Upper lobe of left lung (tissue), 6 donors: Measurements from ENCODE around the gene ADORA3. TPM values are rescaled to one million over a fixed set of nuclear protein-coding genes. Genes with fewer than 3 reads are reported as not detected.

ENCODE experiments used
- ATAC-seq, 2 donors: fragments of 200-7000 bp; cut with Tn5 transposase; one replicate each; pipeline ENCODE4 v1.9.1; 2022; ENCODE audit warnings: mild to moderate bottlenecking in 2 of 2, moderate library complexity in 2 of 2; ENCODE audit not compliant: low FRiP score in 2 of 2
- DNase-seq, 2 donors: peaks; one replicate each; pipeline ENCODE4 v3.0.0-alpha.2; 2019 to 2020
- H3K27ac ChIP-seq, 4 donors: fragments of 200-600 bp; sonication (generic); one replicate each; pipeline ENCODE4 v1.5.1; 2016 to 2019
- H3K27me3 ChIP-seq, 4 donors: fragments of 200-600 bp; sonication (generic); one replicate each; pipeline ENCODE4 v1.5.1; 2017 to 2019
- H3K36me3 ChIP-seq, 4 donors: fragments of 200-600 bp; sonication (generic); one replicate each; pipeline ENCODE4 v1.5.1; 2016 to 2019
- H3K4me1 ChIP-seq, 4 donors: fragments of 200-600 bp; sonication (generic); one replicate each; pipeline ENCODE4 v1.5.1; 2018 to 2019
- H3K4me3 ChIP-seq, 4 donors: fragments of 200-600 bp; sonication (generic); one replicate each; pipeline ENCODE4 v1.5.1; 2017 to 2019; ENCODE audit warnings: mild to moderate bottlenecking in 2 of 4, moderate library complexity in 1 of 4
- H3K9me3 ChIP-seq, 4 donors: fragments of 200-600 bp; sonication (generic); one replicate each; pipeline ENCODE4 v1.5.1; 2018 to 2019
- CTCF ChIP-seq, 6 experiments: fragments of 450-650 bp in 4 of 6; fragments of 200-600 bp in 2 of 6; sonication (generic) in 2 of 6; IDR thresholded peaks; one replicate each; pipeline ENCODE4 v1.5.1; 2016 to 2019; ENCODE audit warnings: antibody characterized with exemption in 6 of 6
- EP300 ChIP-seq, 4 donors: sonication (generic); formaldehyde crosslinking; IDR thresholded peaks; one replicate each; pipeline ENCODE4 v1.5.1; 2017; ENCODE audit warnings: antibody characterized with exemption in 4 of 4, control low read depth in 2 of 4
- POLR2A ChIP-seq, 4 donors: fragments of 450-650 bp; IDR thresholded peaks; one replicate each; pipeline ENCODE4 v1.5.1; 2016 to 2017; ENCODE audit warnings: antibody characterized with exemption in 4 of 4, mild to moderate bottlenecking in 2 of 4
- POLR2AphosphoS5 ChIP-seq, 2 donors: sonication (generic); formaldehyde crosslinking; IDR thresholded peaks; one replicate each; pipeline ENCODE4 v1.5.1; 2017; ENCODE audit warnings: antibody characterized with exemption in 2 of 2
- WGBS, 2 donors: methylation state at CpG; one replicate each; pipeline ENCODE4 v1.1.5; 2017 to 2018; 5-methylcytosine and 5-hydroxymethylcytosine counted together
- total RNA-seq, 6 donors: library from RNA; depleted of rRNA in 4 of 6; stranded (reverse); fragments of >200 nt in 4 of 6; gene quantifications; one replicate each; pipeline versions ENCODE4 v1.1.0 to v1.2.1, GENCODE V29; 2016 to 2021
- donor health status: DM: no; HTN: no; CAD: no; lungs with moderate emphysema.
- donor health status: DM: no; HTN: yes; CAD: no; lungs with severe emphysema.

The ADORA3 gene
- total RNA-seq, 6 donors from 2014 or later = 2.1 to 10.0 (median 7.3) TPM

DNA sequence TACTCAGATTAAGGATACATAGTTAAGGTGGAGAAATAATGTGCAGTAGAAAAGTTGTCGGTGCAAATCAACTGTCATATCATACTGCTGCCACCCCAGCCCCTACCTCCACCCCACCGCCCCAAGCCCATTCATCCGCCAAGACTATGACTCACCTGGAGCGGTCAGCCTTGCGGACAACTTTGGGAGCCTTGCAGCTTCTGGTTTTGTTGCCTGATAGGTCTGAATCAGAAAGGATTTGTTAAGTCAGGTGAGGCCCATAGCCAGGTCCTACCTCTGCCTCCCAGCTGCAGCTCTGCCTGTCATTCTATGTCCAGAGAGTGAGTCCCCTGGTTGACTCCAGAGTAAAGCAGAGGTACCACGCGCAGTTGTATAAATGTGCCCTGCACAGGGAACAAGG is 17.0 kb downstream of the ADORA3 start:
- TF ChIP-seq POLR2A (IDR thresholded peaks at IDR 0.05) (no peak), EP300 (IDR thresholded peaks at IDR 0.05) (no peak), CTCF (IDR thresholded peaks at IDR 0.05) (no peak), POLR2AphosphoS5 (IDR thresholded peaks at IDR 0.05) (no peak)
- Histone ChIP-seq H3K4me3 (no peak overlapping the region), H3K4me1 (peaks cover 0 to 15% (median 9%) of the 10 kb centered on the region in 4 donors), H3K9me3 (no peaks in the 10 kb centered on the region), H3K36me3 (no peaks in the 10 kb centered on the region), H3K27ac (peak overlapping the region in 1 of 4 donors; percentile 30), H3K27me3 (no peaks in the 10 kb centered on the region)
- ATAC-seq = no peak
- DNase-seq = no peak
- 86 to 98% methylated on average over 5 to 7 of the region's 7 CpGs for WGBS, 2 donors

- Histone ChIP-seq H3K4me1 (peaks cover 0 to 14% (median 6%) of the 10 kb centered on the region in 4 donors), H3K27me3 (no peaks in the 10 kb centered on the region), H3K36me3 (no peaks in the 10 kb centered on the region), H3K9me3 (no peaks in the 10 kb centered on the region), H3K4me3 (no peak overlapping the region), H3K27ac (peak overlapping the region in 1 of 4 donors; percentile 21)
- no peak for ATAC-seq
- TF ChIP-seq EP300 (IDR thresholded peaks at IDR 0.05) (no peak), POLR2A (IDR thresholded peaks at IDR 0.05) (no peak), CTCF (IDR thresholded peaks at IDR 0.05) (no peak), POLR2AphosphoS5 (IDR thresholded peaks at IDR 0.05) (no peak)
- DNase-seq = no peak
Observed at GRCh38 chr1:111484391-111485026, 18.9 kb downstream of the ADORA3 start.

GRCh38 chr1:111483876-111484275 is 19.6 kb downstream of the ADORA3 start:
- WGBS, 2 donors = 58 to 81% methylated on average over 2 of the region's 2 CpGs
- no peaks in the 10 kb centered on the region for H3K27me3 ChIP-seq
- H3K36me3 ChIP-seq = no peaks in the 10 kb centered on the region
- ATAC-seq = no peak
- H3K27ac ChIP-seq = no peak overlapping the region
- H3K9me3 ChIP-seq = no peaks in the 10 kb centered on the region
- TF ChIP-seq POLR2A (IDR thresholded peaks at IDR 0.05) = no peak
- no peak for TF ChIP-seq POLR2AphosphoS5 (IDR thresholded peaks at IDR 0.05)
- no peak for TF ChIP-seq EP300 (IDR thresholded peaks at IDR 0.05)
- TF ChIP-seq CTCF (IDR thresholded peaks at IDR 0.05) = peak in 1 of 6 experiments; percentile 7
- H3K4me1 ChIP-seq = peaks cover 0 to 14% (median 6%) of the 10 kb centered on the region in 4 donors
- no peak overlapping the region for H3K4me3 ChIP-seq
- DNase-seq = no peak

- Histone ChIP-seq H3K27ac (no peak overlapping the region), H3K36me3 (peaks cover 0 to 4% (median under 1%) of the 10 kb centered on the region in 4 donors), H3K9me3 (no peaks in the 10 kb centered on the region), H3K27me3 (no peaks in the 10 kb centered on the region), H3K4me1 (peaks cover 0 to 9% (median 6%) of the 10 kb centered on the region in 4 donors), H3K4me3 (no peak overlapping the region)
- TF ChIP-seq POLR2AphosphoS5 (IDR thresholded peaks at IDR 0.05) (no peak), EP300 (IDR thresholded peaks at IDR 0.05) (no peak), POLR2A (IDR thresholded peaks at IDR 0.05) (no peak), CTCF (IDR thresholded peaks at IDR 0.05) (no peak)
- ATAC-seq = no peak
- 70 to 78% methylated on average over 3 of the region's 3 CpGs for WGBS, 2 donors
- no peak for DNase-seq
Observed at GRCh38 chr1:111483166-111483565, 20.3 kb downstream of the ADORA3 start.
